C4-2B (cell line): Measurements from ENCODE around the gene TLK2.
"Not testable (repeated sequence)": the region's sequence is repeated elsewhere in the genome, so short reads cannot be mapped to it uniquely, and the experiment has no call there.

ENCODE experiments used
- ZFX ChIP-seq: fragments of 450-650 bp; IDR thresholded peaks from 2 replicates; pipeline ENCODE4 v1.6.1; 2017
- TF ChIP-seq, protein P1 (sequence below): fragments of 450-650 bp; conservative IDR thresholded peaks from 2 replicates; pipeline ENCODE4 v1.5.1; 2017; ENCODE audit warnings: mild to moderate bottlenecking

DNA sequence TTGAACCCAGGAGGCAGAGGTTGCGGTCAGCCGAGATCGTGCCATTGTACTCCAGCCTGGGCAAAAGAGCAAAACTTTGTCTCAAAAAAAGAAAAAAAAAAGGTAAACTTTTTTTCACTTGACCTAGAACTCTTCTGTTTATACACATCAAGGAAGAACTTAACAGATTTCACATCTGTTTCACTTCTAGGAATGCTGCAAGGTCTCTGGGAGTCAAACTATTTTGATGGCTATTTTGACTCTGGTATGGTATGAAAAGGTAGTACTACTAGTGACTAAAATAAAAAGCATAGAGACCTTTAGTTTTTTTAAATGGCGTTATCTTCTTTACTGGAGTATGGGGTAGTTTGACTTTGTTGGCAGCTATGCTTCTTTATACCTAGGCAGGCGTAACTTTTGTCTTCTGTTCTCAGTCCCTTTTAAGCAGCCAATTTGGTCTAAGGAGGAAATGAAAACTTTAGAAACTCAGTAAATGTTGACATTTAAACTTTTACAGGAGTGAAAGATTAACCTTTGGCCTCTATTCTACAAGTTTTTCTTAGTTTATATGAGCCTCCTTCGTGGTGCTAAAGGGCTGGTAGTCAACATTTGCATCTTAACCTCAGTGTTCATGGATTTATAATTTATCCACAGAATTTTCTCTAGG lies 28.7 kb downstream of the TLK2 start:
- TF ChIP-seq, protein P1, sequence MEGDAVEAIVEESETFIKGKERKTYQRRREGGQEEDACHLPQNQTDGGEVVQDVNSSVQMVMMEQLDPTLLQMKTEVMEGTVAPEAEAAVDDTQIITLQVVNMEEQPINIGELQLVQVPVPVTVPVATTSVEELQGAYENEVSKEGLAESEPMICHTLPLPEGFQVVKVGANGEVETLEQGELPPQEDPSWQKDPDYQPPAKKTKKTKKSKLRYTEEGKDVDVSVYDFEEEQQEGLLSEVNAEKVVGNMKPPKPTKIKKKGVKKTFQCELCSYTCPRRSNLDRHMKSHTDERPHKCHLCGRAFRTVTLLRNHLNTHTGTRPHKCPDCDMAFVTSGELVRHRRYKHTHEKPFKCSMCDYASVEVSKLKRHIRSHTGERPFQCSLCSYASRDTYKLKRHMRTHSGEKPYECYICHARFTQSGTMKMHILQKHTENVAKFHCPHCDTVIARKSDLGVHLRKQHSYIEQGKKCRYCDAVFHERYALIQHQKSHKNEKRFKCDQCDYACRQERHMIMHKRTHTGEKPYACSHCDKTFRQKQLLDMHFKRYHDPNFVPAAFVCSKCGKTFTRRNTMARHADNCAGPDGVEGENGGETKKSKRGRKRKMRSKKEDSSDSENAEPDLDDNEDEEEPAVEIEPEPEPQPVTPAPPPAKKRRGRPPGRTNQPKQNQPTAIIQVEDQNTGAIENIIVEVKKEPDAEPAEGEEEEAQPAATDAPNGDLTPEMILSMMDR: not testable (repeated sequence)
- not testable (repeated sequence) for TF ChIP-seq ZFX
